Endothelial cell of umbilical vein (primary cell): ENCODE data around the gene KRT3.

Experiments used
- CTCF ChIP-seq, 2 donors: IDR thresholded peaks; 1 replicate in 1 of 2; 2 replicates in 1 of 2; pipeline ENCODE4 v1.5.1; 2011; ENCODE audit warnings: low read length in 2 of 2, mild to moderate bottlenecking in 2 of 2, moderate library complexity in 2 of 2, control low read depth in 1 of 2, inconsistent platforms in 1 of 2, low read depth in 1 of 2; ENCODE audit not compliant: insufficient read depth in 1 of 2; ENCODE audit errors: extremely low read depth in 1 of 2
- EZH2 ChIP-seq: IDR thresholded peaks from 2 replicates; pipeline ENCODE4 v1.6.1; 2012; ENCODE audit warnings: borderline replicate concordance, low read depth, mild to moderate bottlenecking, moderate library complexity, low read length, inconsistent platforms; ENCODE audit not compliant: severe bottlenecking
- MAX ChIP-seq: IDR thresholded peaks from 2 replicates; pipeline ENCODE4 v1.6.1; 2011; ENCODE audit not compliant: insufficient read depth, insufficient read length
- POLR2A ChIP-seq: IDR thresholded peaks from 2 replicates; pipeline ENCODE4 v1.6.1; 2012; ENCODE audit warnings: low read depth, mild to moderate bottlenecking, control low read depth, low read length
- POLR2AphosphoS5 ChIP-seq: IDR thresholded peaks from 2 replicates; pipeline ENCODE4 v1.6.1; 2012; ENCODE audit warnings: low read depth, mild to moderate bottlenecking, control low read depth, low read length, moderate library complexity; ENCODE audit not compliant: insufficient read depth

GRCh38 chr12:52812073-52812400, 16.1 kb upstream of the KRT3 start:
- TF ChIP-seq CTCF (IDR thresholded peaks at IDR 0.05; ENCODE audit: extremely low read depth in 1 of 2, insufficient read depth in 1 of 2, low read depth in 1 of 2, low read length in 2 of 2) = no peak
- TF ChIP-seq EZH2 = no peak
- no peak for TF ChIP-seq POLR2A
- no peak for TF ChIP-seq POLR2AphosphoS5
- no peak for TF ChIP-seq MAX
